NB4 (cell line): ENCODE results near the gene CBX7.
A peak's percentile ranks its signal among the peaks of the same experiment; 100 is the strongest.

ENCODE experiments used
- DNase-seq: peaks from one replicate; pipeline ENCODE4 v3.0.0; 2010; ENCODE audit warnings: low read depth
- H3K4me3 ChIP-seq: one replicate; pipeline ENCODE4 v1.5.1; 2011; ENCODE audit warnings: mild to moderate bottlenecking, low read depth, low read length, moderate library complexity
- CTCF ChIP-seq: IDR thresholded peaks from one replicate; pipeline ENCODE4 v1.5.1; 2012; ENCODE audit warnings: low read depth, low read length
- MAX ChIP-seq: IDR thresholded peaks from 2 replicates; pipeline ENCODE4 v1.6.1; 2011; ENCODE audit warnings: low read depth, low read length
- MYC ChIP-seq: IDR thresholded peaks from 2 replicates; pipeline ENCODE4 v1.6.1; 2011; ENCODE audit warnings: low read depth, low read length
- POLR2A ChIP-seq: IDR thresholded peaks from 2 replicates; pipeline ENCODE4 v1.6.1; 2011; ENCODE audit warnings: mild to moderate bottlenecking; ENCODE audit not compliant: insufficient read length; ENCODE audit errors: extremely low read depth

CBX7 gene

GRCh38 chr22:39150848-39151215, 1.6 kb downstream of the CBX7 start:
- TF ChIP-seq CTCF (no peak), MAX (no peak), MYC (no peak), POLR2A (no peak)
- DNase-seq: no peak
- no peak overlapping the region for H3K4me3 ChIP-seq

- H3K4me3 ChIP-seq: no peak overlapping the region
- TF ChIP-seq POLR2A (no peak), CTCF (no peak), MAX (no peak), MYC (no peak)
- DNase-seq: no peak
Measured at GRCh38 chr22:39149915-39150847, 2.3 kb downstream of the CBX7 start.

- peak; percentile 28 for DNase-seq
- TF ChIP-seq MAX (no peak), CTCF (no peak), POLR2A (no peak), MYC (no peak)
- no peak overlapping the region for H3K4me3 ChIP-seq
Measured at GRCh38 chr22:39148727-39149535, 3.5 kb downstream of the CBX7 start.

- H3K4me3 ChIP-seq: no peak overlapping the region
- no peak for DNase-seq
- no peak for TF ChIP-seq MYC
- no peak for TF ChIP-seq CTCF
- no peak for TF ChIP-seq POLR2A
- no peak for TF ChIP-seq MAX
Measured at GRCh38 chr22:39148026-39148726, 4.3 kb downstream of the CBX7 start.

GRCh38 chr22:39147335-39148025, 5.0 kb downstream of the CBX7 start:
- no peak for DNase-seq
- TF ChIP-seq CTCF (no peak), MAX (no peak), MYC (no peak), POLR2A (no peak)
- no peak overlapping the region for H3K4me3 ChIP-seq
